Upper lobe of left lung (tissue), 6 donors: Measurements from ENCODE around the gene PRKCI. TPM values are rescaled to one million over a fixed set of nuclear protein-coding genes. Genes with fewer than 3 reads are reported as not detected.
"Not testable (repeated sequence)": the region's sequence is repeated elsewhere in the genome, so short reads cannot be mapped to it uniquely, and the experiment has no call there.

Experiments
- ATAC-seq, 2 donors: fragments of 200-7000 bp; cut with Tn5 transposase; one replicate each; pipeline ENCODE4 v1.9.1; 2022; ENCODE audit warnings: mild to moderate bottlenecking in 2 of 2, moderate library complexity in 2 of 2; ENCODE audit not compliant: low FRiP score in 2 of 2
- DNase-seq, 2 donors: peaks; one replicate each; pipeline ENCODE4 v3.0.0-alpha.2; 2019 to 2020
- H3K27ac ChIP-seq, 4 donors: fragments of 200-600 bp; sonication (generic); one replicate each; pipeline ENCODE4 v1.5.1; 2016 to 2019
- H3K27me3 ChIP-seq, 4 donors: fragments of 200-600 bp; sonication (generic); one replicate each; pipeline ENCODE4 v1.5.1; 2017 to 2019
- H3K36me3 ChIP-seq, 4 donors: fragments of 200-600 bp; sonication (generic); one replicate each; pipeline ENCODE4 v1.5.1; 2016 to 2019
- H3K4me1 ChIP-seq, 4 donors: fragments of 200-600 bp; sonication (generic); one replicate each; pipeline ENCODE4 v1.5.1; 2018 to 2019
- H3K4me3 ChIP-seq, 4 donors: fragments of 200-600 bp; sonication (generic); one replicate each; pipeline ENCODE4 v1.5.1; 2017 to 2019; ENCODE audit warnings: mild to moderate bottlenecking in 2 of 4, moderate library complexity in 1 of 4
- H3K9me3 ChIP-seq, 4 donors: fragments of 200-600 bp; sonication (generic); one replicate each; pipeline ENCODE4 v1.5.1; 2018 to 2019
- EP300 ChIP-seq, 4 donors: sonication (generic); formaldehyde crosslinking; IDR thresholded peaks; one replicate each; pipeline ENCODE4 v1.5.1; 2017; ENCODE audit warnings: antibody characterized with exemption in 4 of 4, control low read depth in 2 of 4
- POLR2A ChIP-seq, 4 donors: fragments of 450-650 bp; IDR thresholded peaks; one replicate each; pipeline ENCODE4 v1.5.1; 2016 to 2017; ENCODE audit warnings: antibody characterized with exemption in 4 of 4, mild to moderate bottlenecking in 2 of 4
- POLR2AphosphoS5 ChIP-seq, 2 donors: sonication (generic); formaldehyde crosslinking; IDR thresholded peaks; one replicate each; pipeline ENCODE4 v1.5.1; 2017; ENCODE audit warnings: antibody characterized with exemption in 2 of 2
- WGBS, 2 donors: methylation state at CpG; one replicate each; pipeline ENCODE4 v1.1.5; 2017 to 2018; 5-methylcytosine and 5-hydroxymethylcytosine counted together
- total RNA-seq, 6 donors: library from RNA; depleted of rRNA in 4 of 6; stranded (reverse); fragments of >200 nt in 4 of 6; gene quantifications; one replicate each; pipeline versions ENCODE4 v1.1.0 to v1.2.1, GENCODE V29; 2016 to 2021
- TF ChIP-seq, protein P1 (sequence below), 6 experiments: fragments of 450-650 bp in 4 of 6; fragments of 200-600 bp in 2 of 6; sonication (generic) in 2 of 6; IDR thresholded peaks; one replicate each; pipeline ENCODE4 v1.5.1; 2016 to 2019; ENCODE audit warnings: antibody characterized with exemption in 6 of 6
- donor health status: DM: no; HTN: no; CAD: no; lungs with moderate emphysema.
- donor health status: DM: no; HTN: yes; CAD: no; lungs with severe emphysema.

The PRKCI gene
- total RNA-seq, 6 donors from 2014 or later, result 24.7 to 94.7 (median 37.0) TPM

GRCh38 chr3:170331143-170331542, 108.9 kb downstream of the PRKCI start:
- TF ChIP-seq POLR2AphosphoS5 (IDR thresholded peaks at IDR 0.05), result no peak
- no peak for TF ChIP-seq EP300 (IDR thresholded peaks at IDR 0.05)
- no peak for TF ChIP-seq POLR2A (IDR thresholded peaks at IDR 0.05)
- TF ChIP-seq, protein P1, sequence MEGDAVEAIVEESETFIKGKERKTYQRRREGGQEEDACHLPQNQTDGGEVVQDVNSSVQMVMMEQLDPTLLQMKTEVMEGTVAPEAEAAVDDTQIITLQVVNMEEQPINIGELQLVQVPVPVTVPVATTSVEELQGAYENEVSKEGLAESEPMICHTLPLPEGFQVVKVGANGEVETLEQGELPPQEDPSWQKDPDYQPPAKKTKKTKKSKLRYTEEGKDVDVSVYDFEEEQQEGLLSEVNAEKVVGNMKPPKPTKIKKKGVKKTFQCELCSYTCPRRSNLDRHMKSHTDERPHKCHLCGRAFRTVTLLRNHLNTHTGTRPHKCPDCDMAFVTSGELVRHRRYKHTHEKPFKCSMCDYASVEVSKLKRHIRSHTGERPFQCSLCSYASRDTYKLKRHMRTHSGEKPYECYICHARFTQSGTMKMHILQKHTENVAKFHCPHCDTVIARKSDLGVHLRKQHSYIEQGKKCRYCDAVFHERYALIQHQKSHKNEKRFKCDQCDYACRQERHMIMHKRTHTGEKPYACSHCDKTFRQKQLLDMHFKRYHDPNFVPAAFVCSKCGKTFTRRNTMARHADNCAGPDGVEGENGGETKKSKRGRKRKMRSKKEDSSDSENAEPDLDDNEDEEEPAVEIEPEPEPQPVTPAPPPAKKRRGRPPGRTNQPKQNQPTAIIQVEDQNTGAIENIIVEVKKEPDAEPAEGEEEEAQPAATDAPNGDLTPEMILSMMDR (IDR thresholded peaks at IDR 0.05), result no peak
- peaks cover 0 to 5% (median 1%) of the 10 kb centered on the region in 4 donors for H3K4me1 ChIP-seq
- peak in 1 of 2 donors; percentile 31 for DNase-seq
- 41 to 44% methylated on average over 4 of the region's 4 CpGs for WGBS, 2 donors
- no peaks in the 10 kb centered on the region for H3K9me3 ChIP-seq
- no peaks in the 10 kb centered on the region for H3K27me3 ChIP-seq
- no peak overlapping the region for H3K4me3 ChIP-seq
- no peak overlapping the region for H3K27ac ChIP-seq
- peak in 1 of 2 donors; percentile 35 for ATAC-seq
- no peaks in the 10 kb centered on the region for H3K36me3 ChIP-seq

GRCh38 chr3:170337420-170337819, 115.2 kb downstream of the PRKCI start:
- H3K9me3 ChIP-seq, result peaks cover 0 to 5% (median 2%) of the 10 kb centered on the region in 4 donors

GRCh38 chr3:170338690-170339340, 116.6 kb downstream of the PRKCI start:
- Histone ChIP-seq H3K27ac (no peak overlapping the region), H3K4me3 (no peak overlapping the region), H3K4me1 (no peaks in the 10 kb centered on the region), H3K9me3 (peaks cover 0 to 5% (median 2%) of the 10 kb centered on the region in 4 donors), H3K36me3 (no peaks in the 10 kb centered on the region), H3K27me3 (no peaks in the 10 kb centered on the region)
- TF ChIP-seq, protein P1 (IDR thresholded peaks at IDR 0.05), result no peak
- TF ChIP-seq POLR2AphosphoS5 (IDR thresholded peaks at IDR 0.05) (no peak), POLR2A (IDR thresholded peaks at IDR 0.05) (no peak), EP300 (IDR thresholded peaks at IDR 0.05) (no peak)
- DNase-seq (no peak), ATAC-seq (no peak)
- 85 to 91% methylated on average over 1 of the region's 1 CpG for WGBS, 2 donors

More at GRCh38 chr3:170337420-170337819, 115.2 kb downstream of the PRKCI start:
- H3K27ac ChIP-seq, result no peak overlapping the region
- H3K4me1 ChIP-seq, result no peaks in the 10 kb centered on the region
- WGBS, 2 donors, result 83 to 89% methylated on average over 3 of the region's 3 CpGs
- H3K36me3 ChIP-seq, result no peaks in the 10 kb centered on the region
- H3K27me3 ChIP-seq, result no peaks in the 10 kb centered on the region
- ATAC-seq, result no peak
- no peak overlapping the region for H3K4me3 ChIP-seq
- no peak for TF ChIP-seq EP300 (IDR thresholded peaks at IDR 0.05)
- TF ChIP-seq POLR2AphosphoS5 (IDR thresholded peaks at IDR 0.05), result no peak
- TF ChIP-seq, protein P1 (IDR thresholded peaks at IDR 0.05), result no peak
- TF ChIP-seq POLR2A (IDR thresholded peaks at IDR 0.05), result no peak
- DNase-seq, result no peak

- H3K27ac ChIP-seq, ATAC-seq, H3K36me3 ChIP-seq, H3K4me1 ChIP-seq, DNase-seq, H3K27me3 ChIP-seq, H3K9me3 ChIP-seq, H3K4me3 ChIP-seq: not testable (repeated sequence)
- WGBS, 2 donors, result 97 to 99% methylated on average over 9 of the region's 9 CpGs
Observed at GRCh38 chr3:170342273-170342672, 120.0 kb downstream of the PRKCI start.

DNA sequence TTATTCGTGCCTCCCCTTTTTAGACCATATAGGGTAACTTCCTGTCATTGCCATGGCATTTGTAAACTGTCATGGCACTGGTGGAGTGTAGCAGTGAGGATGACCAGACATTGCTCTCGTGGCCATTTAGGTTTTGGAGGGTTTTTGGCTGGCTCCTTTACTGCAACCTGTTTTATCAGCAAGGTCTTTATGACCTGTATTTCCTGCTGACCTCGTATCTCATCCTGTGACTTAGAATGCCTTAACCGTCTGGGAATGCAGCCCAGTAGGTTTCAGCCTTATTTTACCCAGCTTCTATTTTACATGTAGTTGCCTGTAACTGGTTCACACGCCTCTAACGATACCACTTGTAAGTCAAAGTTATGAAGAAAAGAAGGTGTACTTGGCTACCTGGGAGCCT, 121.6 kb downstream of the PRKCI start:
- not testable (repeated sequence) for DNase-seq, H3K4me1 ChIP-seq, H3K27me3 ChIP-seq, H3K27ac ChIP-seq, H3K4me3 ChIP-seq, H3K9me3 ChIP-seq, H3K36me3 ChIP-seq, ATAC-seq
- 62 to 64% methylated on average over 6 of the region's 6 CpGs for WGBS, 2 donors

DNA sequence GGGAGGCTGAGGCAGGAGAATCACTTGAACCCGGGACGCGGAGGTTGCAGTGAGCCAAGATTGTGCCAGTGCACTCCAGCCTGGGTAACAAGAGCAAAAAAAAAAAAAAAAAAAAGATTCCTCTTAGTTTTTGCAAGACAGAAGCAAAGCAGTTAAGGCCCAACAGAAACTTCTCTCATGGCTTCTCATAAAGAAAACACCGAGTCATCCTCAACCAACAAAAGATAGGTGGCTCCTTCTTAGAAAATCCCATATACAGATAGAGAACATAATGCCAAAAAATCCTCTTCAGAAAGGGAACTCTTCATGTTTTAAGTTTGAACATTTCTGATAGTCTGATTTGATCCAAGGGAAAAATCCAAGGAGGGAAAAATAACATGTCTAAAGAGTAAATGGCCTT, 122.7 kb downstream of the PRKCI start:
- Histone ChIP-seq H3K4me1 (no peaks in the 10 kb centered on the region), H3K36me3 (no peaks in the 10 kb centered on the region), H3K27ac (no peak overlapping the region), H3K4me3 (no peak overlapping the region), H3K9me3 (no peaks in the 10 kb centered on the region), H3K27me3 (no peaks in the 10 kb centered on the region)
- DNase-seq, result no peak
- ATAC-seq, result no peak
- TF ChIP-seq POLR2AphosphoS5 (IDR thresholded peaks at IDR 0.05) (no peak), POLR2A (IDR thresholded peaks at IDR 0.05) (no peak), EP300 (IDR thresholded peaks at IDR 0.05) (no peak)
- TF ChIP-seq, protein P1 (IDR thresholded peaks at IDR 0.05), result no peak
- 87 to 97% methylated on average over 4 of the region's 4 CpGs for WGBS, 2 donors
